Smooth muscle cell (in vitro differentiated cells): ENCODE measurements around the gene LIPC. TPM values are rescaled to one million over a fixed set of nuclear protein-coding genes. Genes with fewer than 3 reads are reported as not detected.

ENCODE experiments used
- DNase-seq: peaks from one replicate; lab custom pipeline; 2025; ENCODE audit not compliant: unreplicated experiment; lab: John Stamatoyannopoulos, UW
- H2AFZ ChIP-seq: fragments of 200-600 bp; sonication (generic); 2 replicates; pipeline ENCODE4 v1.6.0; 2016; ENCODE audit warnings: antibody characterized with exemption, low read depth, mild to moderate bottlenecking
- H3F3A ChIP-seq: fragments of 200-600 bp; sonication (generic); 2 replicates; pipeline ENCODE4 v1.6.0; 2017; ENCODE audit warnings: antibody characterized with exemption, low read depth
- H3K27ac ChIP-seq: fragments of 200-600 bp; sonication (generic); 2 replicates; pipeline ENCODE4 v1.5.1; 2016; ENCODE audit warnings: low read depth, mild to moderate bottlenecking
- H3K27me3 ChIP-seq: fragments of 200-600 bp; sonication (generic); 2 replicates; pipeline ENCODE4 v1.6.1; 2016; ENCODE audit warnings: low read depth, mild to moderate bottlenecking
- H3K36me3 ChIP-seq: fragments of 200-600 bp; sonication (generic); 2 replicates; pipeline ENCODE4 v1.5.1; 2016; ENCODE audit warnings: low read depth
- H3K4me1 ChIP-seq: fragments of 200-600 bp; sonication (generic); 2 replicates; pipeline ENCODE4 v1.5.1; 2016; ENCODE audit warnings: low read depth
- H3K4me2 ChIP-seq: fragments of 200-600 bp; sonication (generic); 2 replicates; pipeline ENCODE4 v1.6.0; 2016; ENCODE audit warnings: mild to moderate bottlenecking
- H3K4me3 ChIP-seq: fragments of 200-600 bp; sonication (generic); 2 replicates; pipeline ENCODE4 v1.5.1; 2016; ENCODE audit warnings: mild to moderate bottlenecking
- H3K79me2 ChIP-seq: fragments of 200-600 bp; sonication (generic); 2 replicates; pipeline ENCODE4 v1.6.0; 2016; ENCODE audit warnings: low read depth, mild to moderate bottlenecking
- H3K9ac ChIP-seq: fragments of 200-600 bp; sonication (generic); 2 replicates; pipeline ENCODE4 v1.6.0; 2016; ENCODE audit warnings: low read depth
- H3K9me3 ChIP-seq: fragments of 200-600 bp; sonication (generic); replicated peaks from 2 replicates; pipeline ENCODE4 v1.5.1; 2016; ENCODE audit warnings: low read depth
- H4K20me1 ChIP-seq: fragments of 200-600 bp; sonication (generic); 2 replicates; pipeline ENCODE4 v1.6.0; 2016; ENCODE audit warnings: low read depth
- WGBS: methylation state at CpG from one replicate; pipeline ENCODE4 v1.1.7; 2016; ENCODE audit warnings: low lambda C conversion rate; 5-methylcytosine and 5-hydroxymethylcytosine counted together
- polyA plus RNA-seq: library from polyadenylated mRNA; unstranded; fragments of >200 nt; fragmentation: Nextera tagmentation; extraction: Ambion mirVana; gene quantifications from 2 replicates; pipeline ENCODE4 v1.2.1, GENCODE V29; 2016
- total RNA-seq: library from RNA; depleted of rRNA; stranded (reverse); fragments of >200 nt; gene quantifications from 2 replicates; pipeline ENCODE4 v1.2.3, GENCODE V29; 2014
- TF ChIP-seq, protein P1 (sequence below): fragments of 200-600 bp; sonication (generic); IDR thresholded peaks from 2 replicates; pipeline ENCODE4 v1.5.1; 2017; ENCODE audit warnings: borderline replicate concordance, mild to moderate bottlenecking, antibody characterized with exemption; ENCODE audit not compliant: insufficient read depth, poor library complexity, severe bottlenecking

Gene LIPC
- total and polyA plus RNA-seq, 2 experiments from 2014 or later = not detected

DNA sequence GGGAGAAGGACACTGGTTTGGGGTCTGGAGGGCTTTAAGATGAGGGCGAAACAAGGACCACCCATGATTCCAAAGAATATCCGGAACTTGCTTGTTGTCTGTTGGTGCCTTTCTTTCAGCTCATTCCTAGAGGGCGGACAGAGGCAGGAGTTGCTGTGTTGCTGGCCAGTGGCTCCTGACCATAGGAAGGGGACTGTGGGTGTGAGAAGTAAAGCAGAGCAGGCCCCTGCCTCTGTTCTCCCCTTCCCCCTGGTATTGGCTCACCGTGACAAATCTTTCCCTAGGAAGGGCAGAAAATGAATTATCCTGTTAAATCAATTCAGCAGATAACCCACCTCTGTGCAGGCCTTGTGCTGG, 89.1 kb downstream of the LIPC start:
- WGBS = 45% methylated on average over 4 of the region's 4 CpGs
- no peaks in the 10 kb centered on the region for H3K79me2 ChIP-seq
- no peaks in the 10 kb centered on the region for H3K27me3 ChIP-seq
- peaks cover 16% of the 10 kb centered on the region for H3F3A ChIP-seq
- H3K4me3 ChIP-seq = no peak overlapping the region
- no peak overlapping the region for H3K9ac ChIP-seq
- DNase-seq = no peak
- H3K36me3 ChIP-seq = no peaks in the 10 kb centered on the region
- peaks cover 12% of the 10 kb centered on the region for H3K4me1 ChIP-seq
- peak overlapping the region; percentile 54 for H3K4me2 ChIP-seq
- H4K20me1 ChIP-seq = no peaks in the 10 kb centered on the region
- TF ChIP-seq, protein P1, sequence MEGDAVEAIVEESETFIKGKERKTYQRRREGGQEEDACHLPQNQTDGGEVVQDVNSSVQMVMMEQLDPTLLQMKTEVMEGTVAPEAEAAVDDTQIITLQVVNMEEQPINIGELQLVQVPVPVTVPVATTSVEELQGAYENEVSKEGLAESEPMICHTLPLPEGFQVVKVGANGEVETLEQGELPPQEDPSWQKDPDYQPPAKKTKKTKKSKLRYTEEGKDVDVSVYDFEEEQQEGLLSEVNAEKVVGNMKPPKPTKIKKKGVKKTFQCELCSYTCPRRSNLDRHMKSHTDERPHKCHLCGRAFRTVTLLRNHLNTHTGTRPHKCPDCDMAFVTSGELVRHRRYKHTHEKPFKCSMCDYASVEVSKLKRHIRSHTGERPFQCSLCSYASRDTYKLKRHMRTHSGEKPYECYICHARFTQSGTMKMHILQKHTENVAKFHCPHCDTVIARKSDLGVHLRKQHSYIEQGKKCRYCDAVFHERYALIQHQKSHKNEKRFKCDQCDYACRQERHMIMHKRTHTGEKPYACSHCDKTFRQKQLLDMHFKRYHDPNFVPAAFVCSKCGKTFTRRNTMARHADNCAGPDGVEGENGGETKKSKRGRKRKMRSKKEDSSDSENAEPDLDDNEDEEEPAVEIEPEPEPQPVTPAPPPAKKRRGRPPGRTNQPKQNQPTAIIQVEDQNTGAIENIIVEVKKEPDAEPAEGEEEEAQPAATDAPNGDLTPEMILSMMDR = no peak
- H2AFZ ChIP-seq = peak overlapping the region; percentile 34
- peak overlapping the region; percentile 74 for H3K27ac ChIP-seq
- H3K9me3 ChIP-seq = no peaks in the 10 kb centered on the region

DNA sequence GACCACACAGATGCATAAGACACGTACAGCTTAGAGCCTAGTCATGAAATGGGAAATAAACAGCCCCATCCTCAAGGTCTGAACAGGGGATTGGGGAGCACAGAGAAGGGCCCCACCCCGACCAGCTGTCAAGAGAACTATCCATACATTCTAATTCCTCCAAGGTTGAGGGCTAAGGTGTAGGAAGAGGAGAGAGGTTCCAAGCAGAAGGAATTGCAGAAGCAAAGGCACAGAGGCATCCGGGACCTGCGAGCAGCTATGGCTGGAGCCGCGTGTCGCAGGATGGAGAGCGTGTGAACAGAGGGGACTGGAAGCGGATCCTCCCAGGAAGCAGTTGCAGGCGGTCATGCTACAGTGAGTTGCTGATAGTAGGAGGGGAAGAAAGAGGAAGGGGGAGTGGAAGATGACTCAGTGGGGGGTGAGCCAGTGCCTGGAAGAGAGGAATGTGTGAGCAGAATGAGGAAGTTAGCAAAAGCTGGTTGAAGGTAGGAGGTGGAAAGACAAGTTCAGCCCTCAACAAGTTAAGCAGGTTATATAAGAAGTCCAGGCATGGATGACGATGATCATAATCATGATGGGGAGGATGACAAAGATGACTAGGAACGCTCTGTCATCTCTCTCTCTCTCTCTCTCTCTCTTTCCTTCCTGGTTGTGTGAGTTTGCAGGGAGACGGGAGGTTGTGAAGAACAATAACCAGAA, 89.7 kb downstream of the LIPC start:
- Histone ChIP-seq H3K27ac (peak overlapping the region; percentile 74), H2AFZ (peak overlapping the region; percentile 34), H3K4me2 (peak overlapping the region; percentile 54), H3K36me3 (no peaks in the 10 kb centered on the region), H3K9ac (no peak overlapping the region), H3K27me3 (no peaks in the 10 kb centered on the region), H3F3A (peaks cover 16% of the 10 kb centered on the region), H4K20me1 (no peaks in the 10 kb centered on the region), H3K9me3 (no peaks in the 10 kb centered on the region), H3K79me2 (no peaks in the 10 kb centered on the region), H3K4me1 (peaks cover 12% of the 10 kb centered on the region), H3K4me3 (no peak overlapping the region)
- no peak for DNase-seq
- TF ChIP-seq, protein P1 = no peak
- WGBS = 28% methylated on average over 13 of the region's 13 CpGs

DNA sequence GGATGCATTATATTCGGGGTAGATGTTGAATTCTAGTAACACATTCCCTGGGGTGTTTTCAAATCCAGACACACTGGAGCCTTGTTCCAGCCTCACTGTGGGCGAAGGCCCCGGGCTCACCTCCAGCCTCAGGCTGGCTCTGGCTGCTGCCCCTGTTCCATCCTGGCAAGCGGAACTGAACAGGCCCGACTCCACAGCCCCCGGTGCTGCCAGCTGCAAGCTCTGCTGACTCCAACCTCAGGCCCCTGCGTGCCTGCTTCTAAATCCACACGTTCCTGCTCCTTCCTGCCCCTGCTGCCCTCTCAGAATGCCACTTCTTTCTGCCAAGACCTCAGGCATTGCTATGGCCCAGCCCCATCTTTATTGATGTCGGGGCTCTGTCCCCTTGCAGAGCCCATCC, 90.6 kb downstream of the LIPC start:
- DNase-seq = no peak
- Histone ChIP-seq H2AFZ (no peak overlapping the region), H3K4me3 (no peak overlapping the region), H3K9ac (no peak overlapping the region), H3K36me3 (no peaks in the 10 kb centered on the region), H3K9me3 (no peaks in the 10 kb centered on the region), H3K4me1 (peaks cover 12% of the 10 kb centered on the region), H3K4me2 (no peak overlapping the region), H3K79me2 (no peaks in the 10 kb centered on the region), H3K27me3 (no peaks in the 10 kb centered on the region), H3F3A (peaks cover 16% of the 10 kb centered on the region), H4K20me1 (no peaks in the 10 kb centered on the region), H3K27ac (peak overlapping the region; percentile 34)
- TF ChIP-seq, protein P1 = no peak
- WGBS = 89% methylated on average over 9 of the region's 9 CpGs

DNA sequence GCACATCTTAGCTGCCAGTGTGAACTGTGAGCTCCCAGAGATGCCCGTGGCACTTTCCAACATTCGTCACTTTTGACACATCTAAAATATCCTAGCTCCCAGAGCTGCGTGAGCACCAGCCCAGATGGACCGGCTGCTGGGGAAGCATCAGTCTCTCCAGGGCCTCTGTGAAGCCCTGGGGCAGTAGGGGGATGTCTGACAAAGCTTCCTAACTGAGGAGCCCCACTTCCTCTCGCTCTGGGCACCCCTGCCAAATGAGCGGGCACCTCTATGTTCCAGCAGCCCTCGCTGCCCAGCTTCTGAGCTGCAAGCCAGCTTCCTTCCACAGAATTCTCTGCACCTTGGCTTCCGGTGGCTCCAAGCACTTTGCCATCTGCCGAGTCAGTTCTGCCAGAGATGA, 91.1 kb downstream of the LIPC start:
- Histone ChIP-seq H3K27me3 (no peaks in the 10 kb centered on the region), H3F3A (peaks cover 16% of the 10 kb centered on the region), H4K20me1 (no peaks in the 10 kb centered on the region), H3K9ac (no peak overlapping the region), H2AFZ (no peak overlapping the region), H3K79me2 (no peaks in the 10 kb centered on the region), H3K36me3 (no peaks in the 10 kb centered on the region), H3K9me3 (no peaks in the 10 kb centered on the region), H3K27ac (no peak overlapping the region), H3K4me1 (peaks cover 12% of the 10 kb centered on the region), H3K4me2 (no peak overlapping the region), H3K4me3 (no peak overlapping the region)
- 97% methylated on average over 9 of the region's 9 CpGs for WGBS
- TF ChIP-seq, protein P1 = no peak
- DNase-seq = no peak
